HFFc6 (cell line): ENCODE results near the gene MLH3. TPM values are rescaled to one million over a fixed set of nuclear protein-coding genes. Genes with fewer than 3 reads are reported as not detected.

Experiments
- DNase-seq: peaks from one replicate; pipeline ENCODE4 v3.0.0-alpha.2; 2018
- H3K27ac Mint-ChIP-seq: 2 replicates; pipeline ENCODE4 v1.8.0; 2020; ENCODE audit warnings: mild to moderate bottlenecking, mixed read lengths
- H3K27me3 Mint-ChIP-seq: 2 replicates; pipeline ENCODE4 v1.8.0; 2021; ENCODE audit warnings: mild to moderate bottlenecking, moderate library complexity, mixed read lengths; ENCODE audit not compliant: insufficient read depth
- H3K36me3 Mint-ChIP-seq: 2 replicates; pipeline ENCODE4 v1.8.0; 2021; ENCODE audit warnings: low read depth, mixed read lengths
- H3K4me1 Mint-ChIP-seq: 2 replicates; pipeline ENCODE4 v1.8.0; 2020; ENCODE audit warnings: low read depth, mixed read lengths
- H3K4me3 Mint-ChIP-seq: 2 replicates; pipeline ENCODE4 v1.8.0; 2020; ENCODE audit warnings: mild to moderate bottlenecking, moderate library complexity, mixed read lengths
- H3K9me3 Mint-ChIP-seq: 2 replicates; pipeline ENCODE4 v1.8.0; 2020; ENCODE audit warnings: mild to moderate bottlenecking, mixed read lengths
- CTCF ChIP-seq: fragments of 200-600 bp; sonication (generic); IDR thresholded peaks from 2 replicates; pipeline ENCODE4 v1.5.0; 2021; ENCODE audit warnings: antibody characterized with exemption, mild to moderate bottlenecking
- total RNA-seq, 6 experiments: library from RNA; stranded (reverse); fragmentation: NEBNext Ultra II Directional; extraction: Animal tissue kit (Norgen Biotek cat#: 25700); gene quantifications; 2 replicates in 1 of 6; 3 replicates in 5 of 6; pipeline ENCODE4 v1.2.3, GENCODE V29; 2021

MLH3 gene
- total RNA-seq, 6 experiments from 2014 or later = 5.4 to 11.6 (median 7.6) TPM

- DNase-seq = no peak
- Mint-ChIP-seq H3K27me3 (no peaks in the 10 kb centered on the region), H3K9me3 (no peaks in the 10 kb centered on the region)
Observed at GRCh38 chr14:75094896-75095295, 43.6 kb upstream of the MLH3 start.

GRCh38 chr14:75092698-75093097, 41.4 kb upstream of the MLH3 start:
- no peak overlapping the region for H3K4me3 Mint-ChIP-seq
- peaks cover 11% of the 10 kb centered on the region for H3K36me3 Mint-ChIP-seq
- TF ChIP-seq CTCF = no peak
- no peak overlapping the region for H3K27ac Mint-ChIP-seq
- H3K27me3 Mint-ChIP-seq = no peaks in the 10 kb centered on the region
- no peaks in the 10 kb centered on the region for H3K9me3 Mint-ChIP-seq
- DNase-seq = no peak
- peaks cover 18% of the 10 kb centered on the region for H3K4me1 Mint-ChIP-seq

More at GRCh38 chr14:75094896-75095295, 43.6 kb upstream of the MLH3 start:
- TF ChIP-seq CTCF = no peak
- peaks cover 14% of the 10 kb centered on the region for H3K4me1 Mint-ChIP-seq
- peaks cover 24% of the 10 kb centered on the region for H3K36me3 Mint-ChIP-seq
- H3K4me3 Mint-ChIP-seq = no peak overlapping the region
- H3K27ac Mint-ChIP-seq = no peak overlapping the region

GRCh38 chr14:75091251-75091650, 40.0 kb upstream of the MLH3 start:
- Mint-ChIP-seq H3K27me3 (no peaks in the 10 kb centered on the region), H3K4me1 (peaks cover 18% of the 10 kb centered on the region), H3K9me3 (no peaks in the 10 kb centered on the region), H3K27ac (no peak overlapping the region), H3K36me3 (peaks cover 8% of the 10 kb centered on the region; the same call in 1 of the 2 replicates), H3K4me3 (no peak overlapping the region)
- no peak for DNase-seq
- TF ChIP-seq CTCF = no peak

- peaks cover 18% of the 10 kb centered on the region for H3K4me1 Mint-ChIP-seq
- H3K36me3 Mint-ChIP-seq = peaks cover 8% of the 10 kb centered on the region; the same call in 1 of the 2 replicates
- TF ChIP-seq CTCF = no peak
- peak overlapping the region; percentile 63; the same call in 1 of the 2 replicates for H3K27ac Mint-ChIP-seq
- no peaks in the 10 kb centered on the region for H3K27me3 Mint-ChIP-seq
- DNase-seq = no peak
- no peaks in the 10 kb centered on the region for H3K9me3 Mint-ChIP-seq
- H3K4me3 Mint-ChIP-seq = no peak overlapping the region
Observed at GRCh38 chr14:75090353-75090752, 39.1 kb upstream of the MLH3 start.

GRCh38 chr14:75088566-75089373, 37.5 kb upstream of the MLH3 start:
- Mint-ChIP-seq H3K4me1 (peaks cover 18% of the 10 kb centered on the region), H3K27ac (no peak overlapping the region), H3K36me3 (peaks cover 11% of the 10 kb centered on the region), H3K9me3 (no peaks in the 10 kb centered on the region), H3K27me3 (no peaks in the 10 kb centered on the region), H3K4me3 (no peak overlapping the region)
- peak; percentile 91 for TF ChIP-seq CTCF
- DNase-seq = peak; percentile 52
